T-helper 1 cell treated with Interleukin-12 subunit alpha and Interleukin-12 subunit beta and Interleukin-4 antibody, amounts not matched to agents 30 μg/mL and 1 μg/mL, for 36 hours (primary cell): ENCODE measurements around the gene TXNDC5.
"Not testable (repeated sequence)": the region's sequence is repeated elsewhere in the genome, so short reads cannot be mapped to it uniquely, and the experiment has no call there.

Experiments
- H3K27ac Mint-ChIP-seq: one replicate; pipeline ENCODE4 v1.8.0; 2021; ENCODE audit warnings: mild to moderate bottlenecking, mixed read lengths
- H3K27me3 Mint-ChIP-seq: one replicate; pipeline ENCODE4 v1.8.0; 2021; ENCODE audit warnings: low read depth, mixed read lengths
- H3K36me3 Mint-ChIP-seq: one replicate; pipeline ENCODE4 v1.8.0; 2021; ENCODE audit warnings: low read depth, mixed read lengths
- H3K4me1 Mint-ChIP-seq: one replicate; pipeline ENCODE4 v1.8.0; 2021; ENCODE audit warnings: low read depth, mixed read lengths
- H3K4me3 Mint-ChIP-seq: one replicate; pipeline ENCODE4 v1.8.0; 2021; ENCODE audit warnings: mild to moderate bottlenecking, moderate library complexity, mixed read lengths
- H3K9me3 Mint-ChIP-seq: one replicate; pipeline ENCODE4 v1.8.0; 2021; ENCODE audit warnings: mixed read lengths

Gene TXNDC5

DNA sequence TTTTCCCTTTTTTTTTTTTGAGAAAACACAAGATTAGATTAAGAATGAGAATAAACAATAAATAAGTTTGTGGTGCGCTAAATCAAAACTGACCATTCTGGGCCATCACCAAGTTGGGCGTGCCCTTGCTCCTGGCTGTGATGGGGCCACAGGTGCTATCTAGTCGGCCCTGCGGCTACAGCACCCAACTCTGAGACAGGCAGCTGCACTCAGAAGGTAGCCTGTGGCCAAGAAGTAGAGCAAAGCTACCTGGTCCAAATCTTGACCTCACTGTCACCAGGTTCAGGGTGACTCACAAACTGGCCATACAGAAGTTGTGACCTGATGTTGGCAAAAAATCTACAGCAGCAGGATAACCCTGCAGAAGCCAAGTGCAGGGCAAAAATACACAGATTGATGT is 3.4 kb downstream of the TXNDC5 start:
- Mint-ChIP-seq H3K36me3 (peaks cover 11% of the 10 kb centered on the region), H3K4me1 (peaks cover 9% of the 10 kb centered on the region), H3K27me3 (no peaks in the 10 kb centered on the region), H3K4me3 (no peak overlapping the region), H3K9me3 (no peaks in the 10 kb centered on the region), H3K27ac (no peak overlapping the region)

DNA sequence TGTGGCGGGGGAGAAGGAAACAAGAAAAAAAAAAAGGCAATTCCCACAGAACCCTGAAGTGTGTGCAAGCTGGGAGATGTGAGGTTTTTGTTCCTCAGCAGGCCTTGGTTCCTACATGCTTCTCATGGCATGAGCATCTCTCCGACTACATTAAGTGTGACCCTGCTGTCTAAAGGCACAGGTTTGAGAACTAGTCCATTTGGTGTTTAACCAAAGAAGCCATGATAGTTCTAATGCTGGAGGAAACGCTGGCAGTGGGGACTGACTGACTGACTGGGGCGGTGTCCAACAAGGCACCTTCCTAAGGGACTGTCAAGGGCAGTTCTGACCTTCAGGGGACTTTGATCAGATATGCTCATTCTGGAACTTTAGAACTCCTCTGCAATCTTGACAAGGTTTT is 3.8 kb downstream of the TXNDC5 start:
- H3K4me3 Mint-ChIP-seq = no peak overlapping the region
- H3K27ac Mint-ChIP-seq = no peak overlapping the region
- no peaks in the 10 kb centered on the region for H3K27me3 Mint-ChIP-seq
- H3K4me1 Mint-ChIP-seq = peaks cover 9% of the 10 kb centered on the region
- peaks cover 11% of the 10 kb centered on the region for H3K36me3 Mint-ChIP-seq
- H3K9me3 Mint-ChIP-seq = no peaks in the 10 kb centered on the region

DNA sequence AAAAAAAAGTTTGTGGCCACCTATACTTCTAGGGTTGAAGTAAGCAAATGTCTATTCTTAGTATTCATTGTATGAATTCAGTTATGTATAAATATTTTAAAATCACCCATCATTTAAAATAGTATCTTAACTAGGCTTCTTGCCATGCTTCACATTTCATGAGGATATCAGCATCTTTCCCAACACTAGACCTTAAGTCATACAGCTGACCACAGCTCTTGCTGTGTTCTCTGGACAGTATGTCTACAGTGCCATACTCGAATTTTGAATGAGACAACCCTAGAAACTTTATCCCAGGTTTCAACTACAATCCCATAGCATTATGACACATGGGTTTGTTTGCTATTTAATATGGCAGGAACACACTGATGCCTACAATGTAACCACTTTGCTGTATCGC is 5.2 kb downstream of the TXNDC5 start:
- Mint-ChIP-seq H3K4me3 (no peak overlapping the region), H3K27me3 (no peaks in the 10 kb centered on the region), H3K36me3 (peaks cover 15% of the 10 kb centered on the region), H3K4me1 (peaks cover 7% of the 10 kb centered on the region), H3K9me3 (no peaks in the 10 kb centered on the region), H3K27ac (no peak overlapping the region)

DNA sequence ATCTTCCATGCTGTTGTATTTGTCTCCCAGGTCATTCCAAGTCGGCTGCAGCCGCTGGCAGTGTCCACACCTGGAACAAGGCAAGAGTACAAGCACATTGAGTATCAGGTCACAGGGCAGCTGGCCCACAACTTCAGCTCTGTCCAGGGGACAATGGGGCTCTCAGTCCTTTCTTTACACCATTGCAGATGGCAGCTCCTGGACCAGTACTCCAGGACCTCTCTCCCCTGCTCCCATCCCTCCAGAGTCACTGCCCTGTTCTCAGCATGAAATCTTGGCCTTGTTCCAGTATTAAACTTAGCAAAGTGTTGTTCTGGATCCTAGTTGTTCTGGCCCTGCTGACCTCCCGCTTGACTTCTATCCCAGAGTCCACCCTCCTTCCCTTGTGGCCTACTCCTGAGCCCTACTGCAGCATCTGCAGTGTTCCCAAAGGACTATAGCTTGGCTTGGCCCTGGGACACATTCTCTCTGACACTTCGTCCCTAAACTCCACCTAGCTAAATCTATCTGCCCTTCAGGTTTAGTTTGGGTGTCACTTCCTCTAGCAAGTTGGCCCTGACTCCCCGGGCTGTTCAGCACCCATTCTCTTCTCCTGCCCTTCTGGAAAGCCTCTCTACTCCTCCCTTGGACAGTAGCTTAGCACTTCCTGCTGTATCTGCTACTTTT is 5.8 kb downstream of the TXNDC5 start:
- Mint-ChIP-seq H3K4me1 (peaks cover 7% of the 10 kb centered on the region), H3K9me3 (no peaks in the 10 kb centered on the region), H3K4me3 (no peak overlapping the region), H3K27me3 (no peaks in the 10 kb centered on the region), H3K36me3 (peaks cover 15% of the 10 kb centered on the region), H3K27ac (no peak overlapping the region)

DNA sequence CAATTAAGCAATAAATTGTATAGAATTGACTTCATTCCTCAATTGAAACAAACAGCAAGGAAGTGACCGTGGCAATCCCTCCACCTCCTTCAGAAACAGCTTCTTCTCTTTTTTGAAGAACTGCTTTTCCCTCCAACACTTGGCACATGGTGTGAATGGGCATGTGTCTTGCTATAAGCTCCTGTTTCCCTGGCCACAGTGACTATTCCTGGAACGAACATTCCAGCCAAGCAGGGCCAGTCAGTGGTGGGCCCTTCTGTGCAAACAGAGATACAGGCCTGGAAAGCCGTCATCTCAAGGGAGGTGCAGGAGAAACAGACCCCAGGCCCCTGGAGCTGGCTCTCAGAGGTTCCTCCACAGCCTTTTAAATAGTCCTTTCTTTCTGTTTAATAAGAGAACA is 6.9 kb downstream of the TXNDC5 start:
- Mint-ChIP-seq H3K27me3 (no peaks in the 10 kb centered on the region), H3K36me3 (peaks cover 20% of the 10 kb centered on the region), H3K27ac (no peak overlapping the region), H3K4me1 (peaks cover 2% of the 10 kb centered on the region), H3K4me3 (no peak overlapping the region), H3K9me3 (no peaks in the 10 kb centered on the region)

DNA sequence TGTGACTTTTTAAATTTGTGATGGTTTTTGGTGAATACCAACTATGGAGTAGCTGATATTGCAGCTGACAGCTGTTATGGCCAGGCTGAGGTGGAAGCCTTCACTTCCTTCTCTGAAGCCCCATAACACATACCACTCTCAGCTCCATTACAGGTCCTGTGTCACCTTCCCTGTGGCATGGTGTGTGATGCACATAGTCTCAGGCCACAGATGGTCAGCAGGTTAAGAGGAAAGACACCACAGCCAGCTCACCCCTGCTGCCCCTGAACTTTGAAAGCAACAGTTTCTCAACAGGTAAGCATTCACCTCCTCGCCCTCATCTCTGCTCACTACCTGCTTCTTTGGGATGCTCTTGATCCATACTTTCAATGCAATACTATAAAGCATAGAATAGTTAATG is 7.7 kb downstream of the TXNDC5 start:
- peaks cover 27% of the 10 kb centered on the region for H3K36me3 Mint-ChIP-seq

DNA sequence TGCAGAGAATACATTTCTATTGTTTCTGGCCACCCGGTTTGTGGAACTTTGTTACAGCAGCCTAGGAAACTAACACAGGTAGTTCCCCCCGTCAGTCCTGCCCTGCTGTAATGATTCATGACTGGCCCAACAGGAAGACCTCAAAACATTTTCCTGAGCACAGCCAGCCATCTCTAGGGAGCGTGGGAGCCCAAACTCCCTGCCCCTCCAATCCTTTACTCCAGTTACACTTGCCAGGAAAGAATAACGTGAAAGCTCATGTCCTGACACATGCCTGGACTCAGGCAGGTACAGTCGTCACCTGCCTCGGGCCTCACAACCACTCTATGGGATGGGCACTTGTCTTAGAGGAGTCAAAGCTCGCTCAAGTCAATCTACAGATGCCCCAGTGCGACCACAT is 8.4 kb downstream of the TXNDC5 start:
- no peak overlapping the region for H3K27ac Mint-ChIP-seq
- no peaks in the 10 kb centered on the region for H3K9me3 Mint-ChIP-seq
- no peak overlapping the region for H3K4me3 Mint-ChIP-seq
- peaks cover 30% of the 10 kb centered on the region for H3K36me3 Mint-ChIP-seq
- no peaks in the 10 kb centered on the region for H3K27me3 Mint-ChIP-seq
- H3K4me1 Mint-ChIP-seq = no peaks in the 10 kb centered on the region

More for the DNA sequence above, 7.7 kb downstream of the TXNDC5 start:
- no peaks in the 10 kb centered on the region for H3K27me3 Mint-ChIP-seq
- peaks cover 2% of the 10 kb centered on the region for H3K4me1 Mint-ChIP-seq
- no peaks in the 10 kb centered on the region for H3K9me3 Mint-ChIP-seq
- H3K4me3 Mint-ChIP-seq = no peak overlapping the region
- H3K27ac Mint-ChIP-seq = no peak overlapping the region

DNA sequence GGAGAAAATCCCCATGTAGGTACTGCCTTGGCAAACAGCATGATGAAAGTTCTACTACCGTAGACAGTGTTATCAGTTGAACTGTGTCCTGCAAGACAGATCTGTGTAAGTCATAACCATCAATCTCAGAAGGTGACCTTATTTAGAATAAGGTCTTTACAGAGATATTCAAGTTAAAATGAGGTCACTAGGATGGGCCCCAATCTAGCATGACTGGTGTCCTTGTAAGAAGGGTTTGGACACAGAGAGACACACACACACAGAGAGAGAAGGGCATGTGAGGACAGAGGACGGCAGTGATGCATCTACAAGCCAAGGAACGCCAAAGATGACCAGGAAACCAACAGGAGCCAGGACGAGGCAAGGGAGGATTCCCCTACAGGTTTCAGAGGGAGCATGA is 8.8 kb downstream of the TXNDC5 start:
- Mint-ChIP-seq H3K4me1 (no peaks in the 10 kb centered on the region), H3K27ac (no peak overlapping the region), H3K4me3 (no peak overlapping the region), H3K36me3 (peaks cover 30% of the 10 kb centered on the region), H3K27me3 (no peaks in the 10 kb centered on the region), H3K9me3 (no peaks in the 10 kb centered on the region)

DNA sequence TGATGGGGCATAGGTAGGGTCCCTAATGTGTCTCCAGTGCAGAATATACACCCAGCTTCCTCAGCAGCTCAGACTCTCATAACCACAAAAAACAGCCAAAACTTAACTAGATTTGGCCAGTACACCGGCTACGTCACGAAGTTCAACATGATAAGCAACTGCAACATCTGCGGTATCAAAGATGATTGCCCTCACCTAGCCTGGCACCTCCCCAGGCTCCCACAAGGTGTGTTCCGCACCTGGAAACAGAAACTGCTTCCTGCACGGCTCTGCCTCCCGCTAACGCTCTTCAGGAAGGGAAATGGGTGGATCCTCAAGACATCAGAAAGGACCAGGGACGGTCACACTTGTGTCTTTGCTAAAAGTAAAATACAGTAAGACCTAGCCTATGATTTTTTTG is 9.5 kb downstream of the TXNDC5 start:
- H3K4me3 Mint-ChIP-seq = no peak overlapping the region
- H3K9me3 Mint-ChIP-seq = no peaks in the 10 kb centered on the region
- no peaks in the 10 kb centered on the region for H3K4me1 Mint-ChIP-seq
- peaks cover 30% of the 10 kb centered on the region for H3K36me3 Mint-ChIP-seq
- no peak overlapping the region for H3K27ac Mint-ChIP-seq
- no peaks in the 10 kb centered on the region for H3K27me3 Mint-ChIP-seq

DNA sequence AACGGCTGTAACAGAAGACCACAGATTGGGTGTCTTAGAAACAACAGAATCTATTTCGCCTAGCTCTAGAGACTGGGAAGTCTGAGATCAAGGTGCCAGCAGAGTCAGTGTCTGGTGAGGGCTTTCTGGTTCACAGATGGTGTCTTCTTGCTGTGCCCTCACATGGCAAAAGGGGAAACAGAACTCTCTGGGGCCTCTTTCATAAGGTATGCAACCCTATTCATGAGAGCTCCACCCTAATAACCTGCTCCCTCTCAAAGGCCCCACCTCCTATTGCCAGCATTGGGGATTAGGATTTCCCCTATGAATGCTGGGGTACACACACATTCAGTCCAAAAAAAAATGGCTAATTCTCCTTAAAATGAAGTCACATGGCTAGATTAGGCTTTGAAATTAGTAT is 10.0 kb downstream of the TXNDC5 start:
- no peak overlapping the region for H3K27ac Mint-ChIP-seq

DNA sequence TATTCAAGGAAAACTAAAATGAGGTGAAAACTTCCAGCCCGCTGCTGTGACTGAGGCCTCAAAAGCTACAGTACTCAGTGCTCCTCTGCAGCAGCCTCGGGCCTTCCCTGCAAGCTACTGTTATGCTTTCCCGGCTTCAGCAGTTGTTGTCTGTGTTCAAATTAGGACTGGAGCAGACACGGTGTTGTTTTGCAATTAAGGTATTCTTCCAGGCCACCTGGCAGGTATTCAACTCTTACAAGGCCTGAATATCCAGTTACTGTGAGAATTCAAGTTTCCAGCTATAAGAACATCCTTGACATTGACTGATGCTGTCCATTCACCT is 10.7 kb downstream of the TXNDC5 start:
- Mint-ChIP-seq H3K4me1 (no peaks in the 10 kb centered on the region), H3K4me3 (no peak overlapping the region), H3K27ac (no peak overlapping the region), H3K27me3 (no peaks in the 10 kb centered on the region), H3K36me3 (peaks cover 30% of the 10 kb centered on the region), H3K9me3 (no peaks in the 10 kb centered on the region)

More for the DNA sequence above, 10.0 kb downstream of the TXNDC5 start:
- H3K36me3 Mint-ChIP-seq = peaks cover 30% of the 10 kb centered on the region
- no peaks in the 10 kb centered on the region for H3K4me1 Mint-ChIP-seq
- no peak overlapping the region for H3K4me3 Mint-ChIP-seq
- H3K27me3 Mint-ChIP-seq = no peaks in the 10 kb centered on the region
- H3K9me3 Mint-ChIP-seq = no peaks in the 10 kb centered on the region

DNA sequence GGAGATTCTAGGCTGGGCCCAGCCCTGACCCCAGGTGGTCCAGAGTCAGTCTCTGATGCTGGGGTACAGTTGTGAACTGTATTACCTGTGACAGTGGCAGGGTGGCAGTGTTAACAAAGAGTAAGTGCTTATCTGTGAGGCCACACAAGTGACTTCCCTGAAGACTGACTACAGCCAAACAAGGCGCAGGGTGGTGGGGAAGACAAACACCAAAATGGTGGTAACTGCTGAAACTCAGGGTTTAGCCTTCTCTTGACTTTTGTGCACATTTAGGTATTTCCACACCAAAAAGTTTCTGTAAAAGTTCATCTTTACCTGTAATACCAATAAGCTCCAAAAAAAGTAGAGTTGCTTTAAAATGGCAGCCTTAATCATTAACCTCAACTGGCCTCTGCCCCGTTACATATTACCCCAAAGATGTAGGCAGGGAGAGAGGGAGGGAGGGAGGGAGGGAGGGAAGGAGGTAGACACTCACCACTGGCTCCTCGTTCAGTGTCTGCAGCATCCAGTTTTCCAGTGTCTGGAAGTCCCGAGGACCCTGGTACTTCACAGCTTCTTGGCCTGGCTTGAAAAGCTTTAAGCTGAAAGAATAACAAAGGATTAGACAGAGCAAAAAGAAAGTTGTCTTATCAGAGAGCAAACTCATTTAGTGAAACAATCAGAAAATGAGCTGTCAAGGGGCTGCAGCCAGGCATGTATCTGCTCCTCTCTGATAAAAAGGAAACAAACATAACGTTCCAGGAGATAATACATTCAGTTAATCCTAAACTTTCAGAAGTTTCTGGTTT is 11.3 kb downstream of the TXNDC5 start:
- Mint-ChIP-seq H3K4me1 (no peaks in the 10 kb centered on the region), H3K4me3 (no peak overlapping the region), H3K27me3 (no peaks in the 10 kb centered on the region), H3K27ac (no peak overlapping the region), H3K36me3 (peaks cover 31% of the 10 kb centered on the region), H3K9me3 (no peaks in the 10 kb centered on the region)

DNA sequence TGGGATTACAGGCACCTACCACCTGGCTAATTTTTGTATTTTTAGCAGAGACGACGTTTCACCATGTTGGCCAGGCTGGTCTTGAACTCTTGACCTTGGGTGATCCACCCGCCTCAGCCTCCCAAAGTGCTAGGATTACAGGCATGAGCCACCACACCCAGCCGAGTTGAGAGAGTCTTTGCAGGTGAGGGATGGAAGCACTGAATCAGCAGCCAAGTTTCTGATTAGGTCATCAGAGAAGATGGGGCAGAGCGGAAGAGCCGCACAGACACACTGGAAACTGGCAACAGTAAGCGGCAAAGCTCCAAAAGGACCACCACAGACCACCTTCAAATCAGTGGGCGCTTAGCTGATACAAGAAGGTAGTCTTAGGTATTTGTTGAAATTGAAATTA is 12.4 kb downstream of the TXNDC5 start:
- H3K27ac Mint-ChIP-seq, H3K4me1 Mint-ChIP-seq, H3K9me3 Mint-ChIP-seq, H3K4me3 Mint-ChIP-seq, H3K27me3 Mint-ChIP-seq: not testable (repeated sequence)
- peaks cover 32% of the 10 kb centered on the region for H3K36me3 Mint-ChIP-seq

DNA sequence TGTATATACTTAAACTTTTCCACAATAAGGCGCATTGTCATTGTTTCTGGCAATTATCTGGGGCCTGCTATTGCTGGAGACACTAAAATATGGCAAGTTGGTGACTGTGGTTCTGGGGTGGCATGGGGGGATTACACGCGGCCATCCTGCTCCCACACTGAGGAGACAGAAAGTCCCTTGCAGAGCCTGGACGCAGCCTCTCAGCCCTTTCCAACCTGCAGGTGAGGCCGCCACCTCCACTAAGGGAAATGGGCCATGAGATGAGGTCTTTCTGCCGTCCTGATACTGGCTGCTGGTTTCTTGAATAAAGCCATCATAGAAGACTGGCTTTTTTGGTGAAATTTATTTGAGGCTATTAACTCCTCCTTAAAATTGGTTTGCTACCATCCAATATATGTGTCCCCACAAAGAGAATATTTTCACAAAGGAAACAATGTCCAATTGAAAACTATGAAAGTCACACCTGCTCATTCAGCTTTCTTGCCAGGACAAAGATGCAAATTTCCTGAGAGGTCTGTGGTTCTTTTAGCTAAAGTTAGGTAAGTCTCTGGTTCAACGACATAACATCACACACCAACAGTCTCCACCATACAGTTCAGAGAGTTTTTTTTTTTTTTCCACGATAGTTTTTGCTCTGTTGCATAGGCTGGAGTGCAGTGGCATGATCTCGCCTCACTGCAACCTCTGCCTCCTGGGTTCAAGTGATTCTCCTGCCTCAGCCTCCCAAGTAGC is 13.0 kb downstream of the TXNDC5 start:
- no peak overlapping the region for H3K27ac Mint-ChIP-seq
- peaks cover 27% of the 10 kb centered on the region for H3K36me3 Mint-ChIP-seq
- H3K27me3 Mint-ChIP-seq = no peaks in the 10 kb centered on the region
- no peak overlapping the region for H3K4me3 Mint-ChIP-seq
- H3K9me3 Mint-ChIP-seq = no peaks in the 10 kb centered on the region
- H3K4me1 Mint-ChIP-seq = no peaks in the 10 kb centered on the region

DNA sequence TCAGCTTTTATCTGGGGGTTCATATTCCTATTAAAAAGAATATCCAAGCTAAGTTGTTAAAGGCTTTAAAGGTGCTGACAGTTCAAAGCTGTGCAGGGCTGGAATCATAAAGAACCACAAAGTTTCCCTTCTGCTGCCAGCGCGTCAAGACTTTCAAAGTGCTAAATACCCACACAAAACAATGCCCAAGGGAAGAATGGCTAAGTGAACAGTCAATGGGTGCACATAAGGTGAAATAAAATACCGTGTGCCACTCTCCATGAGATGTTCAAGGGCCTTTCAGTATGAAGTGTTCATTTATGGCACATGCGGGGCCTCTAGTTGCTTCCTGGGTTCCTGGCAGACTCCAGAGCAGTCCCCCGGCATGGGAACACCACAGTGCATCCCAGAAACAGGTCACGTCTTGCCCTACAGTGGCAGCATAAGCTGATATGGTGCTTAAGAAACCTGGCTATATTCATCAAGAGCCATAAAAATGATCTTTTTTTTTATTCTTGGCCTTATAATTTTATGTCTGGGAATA is 14.1 kb downstream of the TXNDC5 start:
- Mint-ChIP-seq H3K4me1 (no peaks in the 10 kb centered on the region), H3K9me3 (no peaks in the 10 kb centered on the region), H3K27ac (no peak overlapping the region), H3K36me3 (peaks cover 32% of the 10 kb centered on the region), H3K4me3 (no peak overlapping the region), H3K27me3 (no peaks in the 10 kb centered on the region)
